ENCODE results near the gene CDKN2B.
"Not testable (repeated sequence)": the region's sequence is repeated elsewhere in the genome, so short reads cannot be mapped to it uniquely, and the experiment has no call there.

CDKN2B gene

GRCh38 chr9:21969951-21970799 lies 38.9 kb downstream of the CDKN2B start:
- no peak for DNase-seq

- no peak for DNase-seq
Observed at GRCh38 chr9:21969011-21969940, 39.8 kb downstream of the CDKN2B start.

GRCh38 chr9:21968331-21969010 lies 40.6 kb downstream of the CDKN2B start:
- DNase-seq, result no peak

GRCh38 chr9:21967702-21968101 lies 41.4 kb downstream of the CDKN2B start:
- no peak for DNase-seq

- no peak for DNase-seq
Observed at GRCh38 chr9:21967169-21967568, 41.9 kb downstream of the CDKN2B start.

- no peak for DNase-seq
Observed at GRCh38 chr9:21966140-21966851, 42.8 kb downstream of the CDKN2B start.

- DNase-seq, result peak in 1 of 56 donors; percentile 12
Observed at GRCh38 chr9:21965401-21965951, 43.6 kb downstream of the CDKN2B start.

- no peak for DNase-seq
Observed at GRCh38 chr9:21964925-21965385, 44.1 kb downstream of the CDKN2B start.

GRCh38 chr9:21961569-21961968 lies 47.5 kb downstream of the CDKN2B start:
- no peak for DNase-seq

- DNase-seq, result not testable (repeated sequence)
Observed at GRCh38 chr9:21959268-21959667, 49.8 kb downstream of the CDKN2B start.

GRCh38 chr9:21958833-21959232 lies 50.3 kb downstream of the CDKN2B start:
- DNase-seq, result no peak
